ENCODE results near the gene FKBP8. TPM values are rescaled to one million over a fixed set of nuclear protein-coding genes. Genes with fewer than 3 reads are reported as not detected.
"Not testable (repeated sequence)": the region's sequence is repeated elsewhere in the genome, so short reads cannot be mapped to it uniquely, and the experiment has no call there.

FKBP8 gene
- 137 and 167 TPM in 2 replicates for total RNA-seq

GRCh38 chr19:18542941-18543813 is at the start of gene FKBP8:
Gene FKBP8 (minus strand): TSS chr19:18543573. CDS start chr19:18541970, 1,603 bp downstream.
- peak; percentile 89 to 93 for DNase-seq (ENCODE audit: low read depth in 2 of 2)

GRCh38 chr19:18592732-18593131 is 49.4 kb upstream of the FKBP8 start:
- DNase-seq (ENCODE audit: low read depth in 2 of 2): not testable (repeated sequence)

- DNase-seq (ENCODE audit: low read depth in 2 of 2): no peak
Observed at GRCh38 chr19:18591735-18592385, 48.5 kb upstream of the FKBP8 start.

GRCh38 chr19:18590273-18591272 is 47.2 kb upstream of the FKBP8 start:
- peak in 1 of 2 donors; percentile 24 for DNase-seq (ENCODE audit: low read depth in 2 of 2)

GRCh38 chr19:18589380-18590272 is 46.3 kb upstream of the FKBP8 start:
- DNase-seq (ENCODE audit: low read depth in 2 of 2): peak; percentile 77 to 80

GRCh38 chr19:18588611-18589379 is 45.4 kb upstream of the FKBP8 start, which contains the start of gene REX1BD:
Gene REX1BD (plus strand): TSS chr19:18588798. CDS start chr19:18588802, 4 bp downstream.
- peak; percentile 82 to 88 for DNase-seq (ENCODE audit: low read depth in 2 of 2)

GRCh38 chr19:18587962-18588610 is 44.7 kb upstream of the FKBP8 start:
- DNase-seq (ENCODE audit: low read depth in 2 of 2): no peak

GRCh38 chr19:18587561-18587960 is 44.2 kb upstream of the FKBP8 start:
- no peak for DNase-seq (ENCODE audit: low read depth in 2 of 2)

- no peak for DNase-seq (ENCODE audit: low read depth in 2 of 2)
Observed at GRCh38 chr19:18586306-18586705, 42.9 kb upstream of the FKBP8 start.

GRCh38 chr19:18580311-18580710 is 36.9 kb upstream of the FKBP8 start:
- no peak for DNase-seq (ENCODE audit: low read depth in 2 of 2)

GRCh38 chr19:18577365-18577914 is 34.1 kb upstream of the FKBP8 start:
- no peak for DNase-seq (ENCODE audit: low read depth in 2 of 2)

- DNase-seq (ENCODE audit: low read depth in 2 of 2): no peak
Observed at GRCh38 chr19:18576383-18576782, 33.0 kb upstream of the FKBP8 start.

- DNase-seq (ENCODE audit: low read depth in 2 of 2): no peak
Observed at GRCh38 chr19:18574691-18575291, 31.4 kb upstream of the FKBP8 start.

GRCh38 chr19:18571564-18572344 is 28.4 kb upstream of the FKBP8 start, which contains the start of gene UBA52:
Gene UBA52 (plus strand): TSS chr19:18571857. CDS start chr19:18573301, 1,444 bp downstream.
- DNase-seq (ENCODE audit: low read depth in 2 of 2): peak; percentile 97 to 98

GRCh38 chr19:18568367-18568766 is 25.0 kb upstream of the FKBP8 start:
- no peak for DNase-seq (ENCODE audit: low read depth in 2 of 2)

GRCh38 chr19:18566953-18567352 is 23.6 kb upstream of the FKBP8 start:
- no peak for DNase-seq (ENCODE audit: low read depth in 2 of 2)

GRCh38 chr19:18562086-18562485 is 18.7 kb upstream of the FKBP8 start:
- DNase-seq (ENCODE audit: low read depth in 2 of 2): peak; percentile 31 to 84
